KMS-11 (cell line): ENCODE results near the gene SLC25A42.

Experiments used
- H2AFZ ChIP-seq: fragments of 200-600 bp; sonication (generic); 2 replicates; pipeline ENCODE4 v1.6.1; 2016; ENCODE audit warnings: antibody characterized with exemption, mixed run types, low read depth
- H3K27ac ChIP-seq: fragments of 200-600 bp; sonication (generic); 2 replicates; pipeline ENCODE4 v1.6.1; 2016; ENCODE audit warnings: mild to moderate bottlenecking, mixed run types
- H3K27me3 ChIP-seq: fragments of 200-600 bp; sonication (generic); 2 replicates; pipeline ENCODE4 v1.6.1; 2017; ENCODE audit warnings: mild to moderate bottlenecking, low read depth, mixed run types, moderate library complexity; ENCODE audit not compliant: insufficient read depth
- H3K36me3 ChIP-seq: fragments of 200-600 bp; sonication (generic); 2 replicates; pipeline ENCODE4 v1.6.1; 2017; ENCODE audit warnings: mild to moderate bottlenecking, mixed run types; ENCODE audit not compliant: insufficient read depth
- H3K4me1 ChIP-seq: fragments of 200-600 bp; sonication (generic); 2 replicates; pipeline ENCODE4 v1.6.1; 2016; ENCODE audit warnings: mild to moderate bottlenecking, low read depth, mixed run types; ENCODE audit not compliant: poor library complexity, severe bottlenecking
- H3K4me2 ChIP-seq: fragments of 200-600 bp; sonication (generic); 2 replicates; pipeline ENCODE4 v1.7.0; 2016; ENCODE audit warnings: mild to moderate bottlenecking, mixed run types
- H3K4me3 ChIP-seq: fragments of 200-600 bp; sonication (generic); IDR thresholded peaks from 2 replicates; pipeline ENCODE4 v1.6.1; 2017; ENCODE audit warnings: low read depth, low read length, mixed read lengths; ENCODE audit not compliant: insufficient read depth
- H3K79me2 ChIP-seq: fragments of 200-600 bp; sonication (generic); 2 replicates; pipeline ENCODE4 v1.6.1; 2016; ENCODE audit warnings: low read depth, mixed run types; ENCODE audit not compliant: insufficient read depth
- H3K9ac ChIP-seq: fragments of 200-600 bp; sonication (generic); 2 replicates; pipeline ENCODE4 v1.6.1; 2016; ENCODE audit warnings: mild to moderate bottlenecking, mixed run types
- H4K20me1 ChIP-seq: fragments of 200-600 bp; sonication (generic); 2 replicates; pipeline ENCODE4 v1.6.1; 2016; ENCODE audit warnings: mild to moderate bottlenecking, mixed run types; ENCODE audit not compliant: insufficient read depth
- CTCF ChIP-seq: fragments of 200-600 bp; sonication (generic); conservative IDR thresholded peaks from 2 replicates; pipeline ENCODE4 v1.6.1; 2017; ENCODE audit warnings: low read depth, mild to moderate bottlenecking, antibody characterized with exemption, low read length, moderate library complexity, mixed read lengths

The SLC25A42 gene

GRCh38 chr19:19126102-19126501 is 62.3 kb downstream of the SLC25A42 start:
- H3K4me3 ChIP-seq: no peak overlapping the region
- H3K4me2 ChIP-seq: no peak overlapping the region
- no peak for TF ChIP-seq CTCF
- no peaks in the 10 kb centered on the region for H4K20me1 ChIP-seq
- H2AFZ ChIP-seq: no peak overlapping the region
- H3K79me2 ChIP-seq: no peaks in the 10 kb centered on the region
- H3K27me3 ChIP-seq: no peaks in the 10 kb centered on the region
- no peaks in the 10 kb centered on the region for H3K4me1 ChIP-seq
- no peak overlapping the region for H3K27ac ChIP-seq
- H3K9ac ChIP-seq: no peak overlapping the region
- H3K36me3 ChIP-seq: no peaks in the 10 kb centered on the region

- H3K4me1 ChIP-seq: no peaks in the 10 kb centered on the region
- H3K9ac ChIP-seq: no peak overlapping the region
- H4K20me1 ChIP-seq: no peaks in the 10 kb centered on the region
- no peaks in the 10 kb centered on the region for H3K36me3 ChIP-seq
- H3K79me2 ChIP-seq: 0 out of 2 replicates have a peak, but pooled peaks cover 2% of the 10 kb centered on the region
- H3K27me3 ChIP-seq: no peaks in the 10 kb centered on the region
- H3K27ac ChIP-seq: no peak overlapping the region
- no peak for TF ChIP-seq CTCF
- no peak overlapping the region for H3K4me2 ChIP-seq
- no peak overlapping the region for H2AFZ ChIP-seq
- H3K4me3 ChIP-seq: no peak overlapping the region
Measured at GRCh38 chr19:19131989-19132388, 68.2 kb downstream of the SLC25A42 start.

- H3K4me2 ChIP-seq: no peak overlapping the region
- H4K20me1 ChIP-seq: no peaks in the 10 kb centered on the region
- H3K4me3 ChIP-seq: no peak overlapping the region
- H3K4me1 ChIP-seq: no peaks in the 10 kb centered on the region
- peaks cover 11% of the 10 kb centered on the region; the same call in 1 of the 2 replicates for H3K79me2 ChIP-seq
- no peak overlapping the region for H2AFZ ChIP-seq
- no peak overlapping the region for H3K27ac ChIP-seq
- H3K9ac ChIP-seq: no peak overlapping the region
- no peak for TF ChIP-seq CTCF
- H3K27me3 ChIP-seq: no peaks in the 10 kb centered on the region
- H3K36me3 ChIP-seq: no peaks in the 10 kb centered on the region
Measured at GRCh38 chr19:19132912-19133311, 69.1 kb downstream of the SLC25A42 start.

GRCh38 chr19:19133985-19134384 is 70.2 kb downstream of the SLC25A42 start:
- peaks cover 12% of the 10 kb centered on the region; the same call in 1 of the 2 replicates for H3K79me2 ChIP-seq
- H3K9ac ChIP-seq: no peak overlapping the region
- no peaks in the 10 kb centered on the region for H3K27me3 ChIP-seq
- no peak overlapping the region for H2AFZ ChIP-seq
- no peak overlapping the region for H3K4me3 ChIP-seq
- no peaks in the 10 kb centered on the region for H4K20me1 ChIP-seq
- H3K4me2 ChIP-seq: no peak overlapping the region
- H3K36me3 ChIP-seq: no peaks in the 10 kb centered on the region
- H3K27ac ChIP-seq: no peak overlapping the region
- TF ChIP-seq CTCF: no peak
- no peaks in the 10 kb centered on the region for H3K4me1 ChIP-seq
